ENCODE measurements around the gene PEBP1.
A peak's percentile ranks its signal among the peaks of the same experiment; 100 is the strongest.

The PEBP1 gene

GRCh38 chr12:118137148-118137678, 1.3 kb downstream of the PEBP1 start:
- DNase-seq = no peak

GRCh38 chr12:118140825-118141224, 4.9 kb downstream of the PEBP1 start:
- DNase-seq = no peak

GRCh38 chr12:118144499-118144898, 8.6 kb downstream of the PEBP1 start:
- no peak for DNase-seq

- no peak for DNase-seq
Observed at GRCh38 chr12:118145113-118145797, 9.3 kb downstream of the PEBP1 start.

- DNase-seq = no peak
Observed at GRCh38 chr12:118145798-118146156, 9.9 kb downstream of the PEBP1 start.

- DNase-seq = no peak
Observed at GRCh38 chr12:118148287-118148686, 12.4 kb downstream of the PEBP1 start.

- DNase-seq = no peak
Observed at GRCh38 chr12:118150625-118151024, 14.7 kb downstream of the PEBP1 start.

GRCh38 chr12:118151755-118152154, 15.8 kb downstream of the PEBP1 start:
- DNase-seq = no peak

- DNase-seq = no peak
Observed at GRCh38 chr12:118160536-118160935, 24.6 kb downstream of the PEBP1 start.

GRCh38 chr12:118164798-118165486, 29.0 kb downstream of the PEBP1 start:
- peak; percentile 11 for DNase-seq

GRCh38 chr12:118166946-118167345, 31.0 kb downstream of the PEBP1 start:
- DNase-seq = no peak

GRCh38 chr12:118175823-118176447, 40.0 kb downstream of the PEBP1 start:
- DNase-seq = no peak

- DNase-seq = no peak
Observed at GRCh38 chr12:118183155-118183554, 47.2 kb downstream of the PEBP1 start.

- peak; percentile 14 for DNase-seq
Observed at GRCh38 chr12:118183711-118184110, 47.8 kb downstream of the PEBP1 start.

- no peak for DNase-seq
Observed at GRCh38 chr12:118185602-118186397, 49.9 kb downstream of the PEBP1 start.

- DNase-seq = no peak
Observed at GRCh38 chr12:118187751-118188435, 52.0 kb downstream of the PEBP1 start.

GRCh38 chr12:118188690-118189371, 52.9 kb downstream of the PEBP1 start:
- peak; percentile 22 for DNase-seq

- peak; percentile 60 for DNase-seq
Observed at GRCh38 chr12:118189741-118190191, 53.8 kb downstream of the PEBP1 start.

- DNase-seq = peak; percentile 44
Observed at GRCh38 chr12:118190266-118190665, 54.3 kb downstream of the PEBP1 start.

GRCh38 chr12:118193477-118193876, 57.6 kb downstream of the PEBP1 start:
- DNase-seq = no peak

GRCh38 chr12:118193958-118194357, 58.0 kb downstream of the PEBP1 start:
- no peak for DNase-seq

All from EL (cell line).